NCI-H2081 treated with DMSO at 0.1 percent for 48 hours (cell line): ENCODE measurements around the gene HSPA1L.
"Not testable (repeated sequence)": the region's sequence is repeated elsewhere in the genome, so short reads cannot be mapped to it uniquely, and the experiment has no call there.

ENCODE experiments used
- DNase-seq: peaks from one replicate; lab custom pipeline; 2025; lab: John Stamatoyannopoulos, UW

The HSPA1L gene

GRCh38 chr6:31836474-31837368 lies 21.6 kb upstream of the HSPA1L start:
- no peak for DNase-seq

DNA sequence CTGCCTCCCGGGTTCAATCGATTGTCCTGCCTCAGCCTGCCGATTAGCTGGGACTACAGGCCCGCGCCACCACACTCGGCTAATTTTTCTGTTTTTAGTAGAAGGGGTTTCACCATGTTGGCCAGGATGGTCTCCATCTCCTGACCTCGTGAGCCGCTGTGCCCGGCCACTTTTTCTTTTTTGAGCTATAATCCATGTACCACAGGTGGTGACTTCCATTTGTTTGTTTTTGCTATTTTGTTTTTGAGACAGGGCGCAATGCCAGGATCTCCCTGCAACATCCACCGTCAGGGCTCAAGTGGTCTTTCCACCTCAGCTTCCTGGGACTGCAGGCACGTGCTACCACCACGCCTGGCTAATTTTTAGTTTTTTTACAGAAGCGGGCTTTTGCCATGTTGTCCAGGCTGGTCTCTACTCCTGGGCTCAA lies 21.0 kb upstream of the HSPA1L start:
- DNase-seq = no peak

DNA sequence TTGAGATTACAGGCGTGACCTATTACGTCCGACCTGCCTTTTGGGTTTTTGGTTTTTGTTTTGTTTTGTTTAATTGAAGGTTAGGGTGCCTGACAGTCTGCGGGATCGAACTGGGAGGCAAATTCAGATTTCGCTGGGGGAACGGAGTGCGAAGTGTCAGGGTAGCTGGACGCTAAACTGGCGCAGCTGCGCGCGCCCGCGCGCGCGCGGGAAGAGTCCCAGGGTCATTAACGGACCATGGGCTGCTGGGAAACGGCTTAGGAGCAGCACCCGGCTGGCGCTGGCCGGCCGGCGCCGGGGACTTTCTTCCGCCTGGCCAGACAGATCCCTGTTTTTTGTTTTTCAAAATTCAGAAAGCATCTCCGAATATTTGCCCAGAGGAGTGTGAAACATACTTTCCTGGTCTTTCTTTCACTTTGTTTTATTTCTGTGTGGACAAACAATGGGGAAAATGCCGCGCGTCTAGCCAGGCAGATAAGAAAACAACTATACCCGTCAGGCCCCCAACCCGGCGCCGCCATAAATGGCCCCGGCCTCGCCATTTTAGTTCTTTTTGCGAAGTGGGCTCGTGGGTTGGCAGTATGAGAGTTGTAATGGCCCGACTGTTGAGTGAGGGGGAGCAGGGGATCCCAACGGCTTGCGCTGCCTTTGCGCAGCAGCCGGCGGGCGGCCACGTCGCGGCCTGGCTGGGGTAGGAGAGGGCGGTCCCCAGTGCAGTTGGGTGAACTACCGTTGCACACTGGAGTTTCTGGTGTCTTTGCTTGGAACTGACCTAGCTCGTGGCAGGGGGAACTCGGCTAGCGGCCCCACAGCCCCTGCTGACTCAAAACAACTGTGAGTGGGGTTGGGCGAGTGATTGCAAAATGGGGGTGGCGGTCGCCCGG lies 19.5 kb upstream of the HSPA1L start:
- DNase-seq = peak; percentile 78

DNA sequence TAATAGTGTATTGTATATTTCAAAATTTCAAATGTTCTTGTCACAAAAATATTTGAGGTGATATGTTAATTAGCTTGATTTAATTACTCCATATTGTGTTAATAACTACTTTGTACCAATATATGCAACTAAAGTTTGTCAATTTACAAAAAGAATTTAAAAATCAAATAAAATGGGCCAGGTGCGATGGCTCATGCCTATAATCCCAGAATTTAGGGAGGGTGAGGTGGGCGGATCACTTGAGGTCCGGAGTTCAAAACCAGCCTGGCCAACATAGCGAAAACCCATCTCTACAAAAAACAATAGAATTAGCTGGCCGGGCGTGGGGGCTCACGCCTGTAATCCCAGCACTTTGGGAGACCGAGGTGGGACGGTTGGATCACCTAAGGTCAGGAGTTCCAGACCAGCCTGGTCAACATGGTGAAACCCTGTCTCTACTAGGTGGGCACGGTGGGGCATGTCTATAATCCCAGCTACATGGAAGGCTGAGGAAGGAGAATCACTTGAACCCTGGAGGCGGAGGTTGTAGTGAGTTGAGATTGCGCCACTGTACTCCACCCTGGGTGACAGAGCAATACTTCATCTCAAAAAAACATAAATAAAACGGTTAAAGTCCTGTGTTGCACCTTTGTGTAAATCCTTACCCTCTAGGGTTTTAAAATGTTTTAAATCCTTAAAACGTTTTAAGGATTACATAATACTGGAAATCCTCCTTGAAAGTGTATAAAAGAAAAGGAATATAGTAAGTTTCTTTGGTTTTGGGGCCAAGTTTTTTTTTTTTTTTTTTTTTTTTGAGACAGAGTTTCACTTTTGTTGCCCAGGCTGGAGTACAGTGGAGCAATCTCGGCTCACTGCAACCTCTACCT lies 16.5 kb upstream of the HSPA1L start:
- DNase-seq = no peak

DNA sequence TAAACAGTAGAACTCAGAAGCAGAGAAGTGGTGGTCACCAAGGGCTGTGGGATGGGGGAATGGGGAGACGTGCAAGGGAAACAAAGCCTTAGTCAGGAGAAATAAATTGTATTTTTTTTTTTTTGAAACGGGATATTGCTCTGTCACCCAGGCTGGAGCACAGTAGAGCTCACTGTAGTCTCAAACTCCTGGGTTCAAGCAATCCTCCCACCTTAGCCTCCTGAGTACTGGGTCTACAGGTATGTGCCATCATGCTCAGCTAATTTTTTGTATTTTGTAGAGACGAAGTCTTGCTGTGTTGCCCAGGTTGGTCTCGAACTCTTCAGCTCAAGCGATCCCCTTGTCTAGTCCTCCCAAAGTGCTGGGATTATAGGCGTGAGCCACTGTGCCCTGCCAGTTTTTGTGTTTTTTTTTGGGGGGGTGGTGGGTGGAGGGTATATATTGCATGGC lies 15.8 kb upstream of the HSPA1L start:
- DNase-seq = no peak

DNA sequence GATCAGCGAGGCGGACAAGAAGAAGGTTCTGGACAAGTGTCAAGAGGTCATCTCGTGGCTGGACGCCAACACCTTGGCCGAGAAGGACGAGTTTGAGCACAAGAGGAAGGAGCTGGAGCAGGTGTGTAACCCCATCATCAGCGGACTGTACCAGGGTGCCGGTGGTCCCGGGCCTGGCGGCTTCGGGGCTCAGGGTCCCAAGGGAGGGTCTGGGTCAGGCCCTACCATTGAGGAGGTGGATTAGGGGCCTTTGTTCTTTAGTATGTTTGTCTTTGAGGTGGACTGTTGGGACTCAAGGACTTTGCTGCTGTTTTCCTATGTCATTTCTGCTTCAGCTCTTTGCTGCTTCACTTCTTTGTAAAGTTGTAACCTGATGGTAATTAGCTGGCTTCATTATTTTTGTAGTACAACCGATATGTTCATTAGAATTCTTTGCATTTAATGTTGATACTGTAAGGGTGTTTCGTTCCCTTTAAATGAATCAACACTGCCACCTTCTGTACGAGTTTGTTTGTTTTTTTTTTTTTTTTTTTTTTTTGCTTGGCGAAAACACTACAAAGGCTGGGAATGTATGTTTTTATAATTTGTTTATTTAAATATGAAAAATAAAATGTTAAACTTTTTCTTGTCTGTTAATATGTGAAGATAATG lies 14.7 kb upstream of the HSPA1L start:
- DNase-seq = no peak

DNA sequence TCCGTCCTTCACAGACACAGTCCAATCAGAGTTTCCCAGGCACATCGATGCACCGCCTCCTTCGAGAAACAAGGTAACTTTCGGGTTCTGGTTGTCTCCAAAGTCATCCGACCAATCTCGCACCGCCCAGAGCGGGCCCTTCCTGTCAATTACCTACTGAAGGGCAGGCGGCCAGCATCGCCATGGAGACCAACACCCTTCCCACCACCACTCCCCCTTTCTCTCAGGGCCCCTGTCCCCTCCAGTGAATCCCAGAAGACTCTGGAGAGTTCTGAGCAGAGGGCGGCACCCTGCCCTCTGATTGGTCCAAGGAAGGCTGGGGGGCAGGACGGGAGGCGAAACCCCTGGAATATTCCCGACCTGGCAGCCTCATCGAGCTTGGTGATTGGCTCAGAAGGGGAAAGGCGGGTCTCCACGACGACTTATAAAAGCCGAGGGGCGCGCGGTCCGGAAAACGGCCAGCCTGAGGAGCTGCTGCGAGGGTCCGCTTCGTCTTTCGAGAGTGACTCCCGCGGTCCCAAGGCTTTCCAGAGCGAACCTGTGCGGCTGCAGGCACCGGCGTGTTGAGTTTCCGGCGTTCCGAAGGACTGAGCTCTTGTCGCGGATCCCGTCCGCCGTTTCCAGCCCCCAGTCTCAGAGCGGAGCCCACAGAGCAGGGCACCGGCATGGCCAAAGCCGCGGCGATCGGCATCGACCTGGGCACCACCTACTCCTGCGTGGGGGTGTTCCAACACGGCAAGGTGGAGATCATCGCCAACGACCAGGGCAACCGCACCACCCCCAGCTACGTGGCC lies 12.4 kb upstream of the HSPA1L start, which contains the start of gene HSPA1B:
Gene HSPA1B (plus strand): TSS at position 453 of the 794 bp plus-strand sequence. CDS start 213 bp downstream, at position 666.
- DNase-seq = peak; percentile 99

DNA sequence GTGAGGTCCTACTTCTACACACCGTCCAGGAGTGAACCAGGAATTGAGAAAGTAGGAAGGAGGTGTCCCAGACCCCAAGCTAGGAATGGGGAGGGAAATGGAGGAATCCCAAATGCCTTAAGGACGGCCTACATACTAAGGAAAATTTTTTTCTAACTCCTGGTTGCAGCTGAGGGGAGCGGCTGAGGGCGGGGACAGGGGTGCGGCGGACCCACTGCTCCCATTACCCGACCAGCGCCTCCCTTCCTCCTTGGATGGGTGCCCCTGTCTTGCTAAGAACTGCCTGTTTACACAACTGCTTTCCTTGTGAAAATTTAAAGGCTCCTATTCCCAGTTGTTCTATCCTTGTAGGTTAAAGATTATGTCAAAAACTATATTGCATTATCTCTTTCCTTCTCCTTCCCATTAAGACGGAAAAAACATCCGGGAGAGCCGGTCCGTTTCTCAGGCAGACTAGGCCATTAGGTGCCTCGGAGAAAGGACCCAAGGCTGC lies 11.8 kb upstream of the HSPA1L start:
- no peak for DNase-seq

- no peak for DNase-seq
These were observed 10.5 kb upstream of the HSPA1L start for GRCh38 chr6:31825553-31825952.

DNA sequence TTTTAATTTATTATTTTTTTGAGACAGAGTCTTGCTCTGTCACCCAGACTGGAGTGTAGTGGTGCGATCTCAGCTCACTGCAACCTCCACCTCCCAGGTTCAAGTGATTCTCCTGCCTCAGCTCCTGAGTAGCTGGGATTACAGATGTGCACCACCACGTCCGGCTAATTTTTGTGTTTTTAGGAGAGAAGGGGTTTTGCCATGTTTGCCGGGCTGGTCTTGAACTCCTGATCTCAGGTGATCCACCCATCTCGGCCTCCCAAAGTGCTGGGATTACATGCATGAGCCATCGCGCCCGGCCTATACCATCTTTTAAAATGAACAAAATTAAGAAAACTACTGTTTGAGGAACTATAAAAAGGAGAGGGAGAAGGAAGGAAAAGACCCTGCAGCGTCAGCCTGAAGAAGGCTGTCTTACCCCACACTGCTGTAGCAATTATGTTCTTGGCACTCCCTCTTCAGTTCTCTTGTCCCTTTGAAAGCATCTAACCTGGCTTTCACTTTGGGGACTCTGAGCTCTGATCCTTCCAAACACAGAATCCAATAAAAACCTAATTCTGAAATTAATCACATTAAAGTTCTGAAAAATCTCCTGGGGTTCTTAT lies 8.6 kb upstream of the HSPA1L start:
- DNase-seq = not testable (repeated sequence)

GRCh38 chr6:31822036-31822821 lies 7.1 kb upstream of the HSPA1L start:
- DNase-seq = no peak

DNA sequence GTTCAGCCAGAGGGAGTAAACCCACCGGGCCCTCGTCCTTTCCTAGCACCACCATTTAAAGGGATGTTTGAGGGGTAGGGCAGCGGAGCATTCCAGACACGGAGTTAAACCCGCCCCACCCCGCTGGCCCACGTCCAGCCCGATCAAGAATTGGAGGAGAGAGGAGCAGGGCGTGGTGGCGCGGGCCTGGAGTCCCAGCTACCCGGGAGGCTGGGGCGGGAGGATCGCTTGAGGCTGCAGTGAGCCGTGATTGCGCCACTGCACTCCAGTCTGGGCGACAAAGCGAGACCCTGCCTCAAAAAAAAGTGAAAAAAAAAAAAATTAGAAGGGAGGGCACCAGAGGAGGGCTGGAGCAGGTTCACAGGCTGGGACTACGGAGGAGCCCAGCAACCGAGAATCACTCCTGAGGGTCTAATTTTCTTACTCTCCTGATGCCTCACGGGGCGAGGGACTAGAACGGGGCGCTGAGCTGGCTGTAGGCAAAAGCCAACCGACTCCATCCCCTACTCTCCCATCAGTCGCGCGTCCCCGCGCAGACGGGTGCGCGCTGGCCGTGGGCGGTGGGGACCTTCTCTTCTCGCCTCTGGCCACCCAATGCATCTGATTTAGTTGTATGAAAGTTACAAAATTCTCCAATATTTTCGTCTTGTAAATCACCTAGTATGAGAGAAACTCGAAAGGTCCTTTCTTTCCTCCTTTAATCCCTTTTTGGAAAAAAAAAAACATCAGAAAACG lies 6.4 kb upstream of the HSPA1L start:
- no peak for DNase-seq

GRCh38 chr6:31820399-31820798 lies 5.3 kb upstream of the HSPA1L start:
- not testable (repeated sequence) for DNase-seq

DNA sequence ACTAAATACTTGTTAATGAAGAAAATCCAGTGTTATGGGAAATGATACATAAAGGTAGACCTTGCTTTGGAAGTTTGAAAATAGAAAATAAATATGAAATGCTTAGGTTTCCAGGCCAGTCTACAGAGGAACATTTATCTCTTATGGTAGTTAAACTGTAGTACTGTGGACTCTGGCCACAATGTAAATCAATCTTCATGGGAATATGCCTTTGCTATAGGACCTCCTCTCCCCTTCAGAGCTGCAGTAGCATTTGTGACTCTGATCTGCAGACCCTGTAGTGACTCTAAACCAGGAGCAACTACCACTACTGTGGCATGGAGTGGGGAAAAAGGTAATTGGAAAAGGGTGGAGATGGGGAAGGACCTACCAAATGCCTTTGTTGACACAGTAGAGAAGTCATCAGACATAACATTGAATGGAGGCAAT lies 4.8 kb upstream of the HSPA1L start:
- DNase-seq = no peak

DNA sequence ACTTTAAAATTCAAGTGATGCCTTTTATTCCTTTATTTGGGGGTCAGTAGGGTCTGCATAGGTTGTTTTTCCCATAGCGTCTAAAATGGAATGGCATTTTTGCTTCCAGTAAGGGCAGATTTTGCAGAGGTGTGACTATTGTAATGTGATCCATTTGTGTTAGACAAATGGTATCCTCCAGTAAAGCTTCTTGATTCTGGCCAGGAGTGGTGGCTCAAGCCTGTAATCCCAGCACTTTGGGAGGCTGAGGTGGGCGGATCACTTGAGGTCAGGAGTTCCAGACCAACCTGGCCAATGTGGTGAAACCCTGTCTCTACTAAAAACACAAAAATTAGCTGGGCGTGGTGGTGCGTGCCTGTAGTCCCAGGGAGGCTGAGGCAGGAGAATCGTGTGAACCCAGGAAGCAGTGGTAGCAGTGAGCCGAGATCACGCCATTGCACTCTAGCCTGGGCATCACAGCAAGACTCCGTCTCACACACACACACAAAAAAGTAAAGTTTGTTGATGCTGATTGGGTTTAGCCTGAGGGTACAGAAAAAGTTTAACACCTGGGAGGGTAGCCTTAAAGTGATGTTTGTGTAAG lies 2.9 kb upstream of the HSPA1L start:
- not testable (repeated sequence) for DNase-seq

DNA sequence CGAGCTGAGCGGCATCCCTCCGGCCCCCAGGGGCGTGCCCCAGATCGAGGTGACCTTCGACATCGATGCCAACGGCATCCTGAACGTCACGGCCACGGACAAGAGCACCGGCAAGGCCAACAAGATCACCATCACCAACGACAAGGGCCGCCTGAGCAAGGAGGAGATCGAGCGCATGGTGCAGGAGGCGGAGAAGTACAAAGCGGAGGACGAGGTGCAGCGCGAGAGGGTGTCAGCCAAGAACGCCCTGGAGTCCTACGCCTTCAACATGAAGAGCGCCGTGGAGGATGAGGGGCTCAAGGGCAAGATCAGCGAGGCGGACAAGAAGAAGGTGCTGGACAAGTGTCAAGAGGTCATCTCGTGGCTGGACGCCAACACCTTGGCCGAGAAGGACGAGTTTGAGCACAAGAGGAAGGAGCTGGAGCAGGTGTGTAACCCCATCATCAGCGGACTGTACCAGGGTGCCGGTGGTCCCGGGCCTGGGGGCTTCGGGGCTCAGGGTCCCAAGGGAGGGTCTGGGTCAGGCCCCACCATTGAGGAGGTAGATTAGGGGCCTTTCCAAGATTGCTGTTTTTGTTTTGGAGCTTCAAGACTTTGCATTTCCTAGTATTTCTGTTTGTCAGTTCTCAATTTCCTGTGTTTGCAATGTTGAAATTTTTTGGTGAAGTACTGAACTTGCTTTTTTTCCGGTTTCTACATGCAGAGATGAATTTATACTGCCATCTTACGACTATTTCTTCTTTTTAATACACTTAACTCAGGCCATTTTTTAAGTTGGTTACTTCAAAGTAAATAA lies 2.2 kb upstream of the HSPA1L start:
- DNase-seq = not testable (repeated sequence)

- peak; percentile 69 for DNase-seq
These were observed 432 bp downstream of the HSPA1L start for GRCh38 chr6:31814677-31815024.
